HG03175 (cell line): ENCODE measurements around the gene GALNT18.

ENCODE experiments used
- ATAC-seq: cut with Tn5 transposase; IDR thresholded peaks from one replicate; pipeline ENCODE4 v1.9.1; 2021; ENCODE audit warnings: mild to moderate bottlenecking, moderate library complexity; ENCODE audit not compliant: unreplicated experiment

Gene GALNT18

GRCh38 chr11:11416502-11416901, 205.3 kb downstream of the GALNT18 start:
- ATAC-seq = no peak

- ATAC-seq = no peak
Measured at GRCh38 chr11:11415901-11416300, 205.9 kb downstream of the GALNT18 start.

GRCh38 chr11:11414996-11415395, 206.8 kb downstream of the GALNT18 start:
- no peak for ATAC-seq

GRCh38 chr11:11413776-11414175, 208.0 kb downstream of the GALNT18 start:
- no peak for ATAC-seq

- ATAC-seq = no peak
Measured at GRCh38 chr11:11411401-11411985, 210.3 kb downstream of the GALNT18 start.

GRCh38 chr11:11409901-11410300, 211.9 kb downstream of the GALNT18 start:
- no peak for ATAC-seq

GRCh38 chr11:11409224-11409623, 212.6 kb downstream of the GALNT18 start:
- ATAC-seq = no peak

- ATAC-seq = no peak
Measured at GRCh38 chr11:11408436-11409221, 213.2 kb downstream of the GALNT18 start.

GRCh38 chr11:11407763-11408084, 214.1 kb downstream of the GALNT18 start:
- ATAC-seq = no peak

- ATAC-seq = no peak
Measured at GRCh38 chr11:11407065-11407762, 214.6 kb downstream of the GALNT18 start.

GRCh38 chr11:11406652-11407051, 215.2 kb downstream of the GALNT18 start:
- ATAC-seq = no peak

- ATAC-seq = no peak
Measured at GRCh38 chr11:11403763-11404725, 217.8 kb downstream of the GALNT18 start.

GRCh38 chr11:11401960-11402535, 219.8 kb downstream of the GALNT18 start:
- no peak for ATAC-seq

- ATAC-seq = no peak
Measured at GRCh38 chr11:11400635-11401232, 221.1 kb downstream of the GALNT18 start.

- no peak for ATAC-seq
Measured at GRCh38 chr11:11400121-11400520, 221.7 kb downstream of the GALNT18 start.

GRCh38 chr11:11397781-11398180, 224.0 kb downstream of the GALNT18 start:
- no peak for ATAC-seq

- ATAC-seq = no peak
Measured at GRCh38 chr11:11397036-11397415, 224.8 kb downstream of the GALNT18 start.

- no peak for ATAC-seq
Measured at GRCh38 chr11:11396301-11397035, 225.3 kb downstream of the GALNT18 start.

GRCh38 chr11:11395126-11395525, 226.7 kb downstream of the GALNT18 start:
- no peak for ATAC-seq

GRCh38 chr11:11394241-11394640, 227.6 kb downstream of the GALNT18 start:
- no peak for ATAC-seq
